DMS53 treated with DMSO at 0.1 percent for 48 hours (cell line): ENCODE data around the gene HSD11B1L.
A peak's percentile ranks its signal among the peaks of the same experiment; 100 is the strongest.
"Not testable (repeated sequence)": the region's sequence is repeated elsewhere in the genome, so short reads cannot be mapped to it uniquely, and the experiment has no call there.

ENCODE experiments used
- DNase-seq: peaks from one replicate; lab custom pipeline; 2025; ENCODE audit not compliant: unreplicated experiment; lab: John Stamatoyannopoulos, UW

Gene HSD11B1L

DNA sequence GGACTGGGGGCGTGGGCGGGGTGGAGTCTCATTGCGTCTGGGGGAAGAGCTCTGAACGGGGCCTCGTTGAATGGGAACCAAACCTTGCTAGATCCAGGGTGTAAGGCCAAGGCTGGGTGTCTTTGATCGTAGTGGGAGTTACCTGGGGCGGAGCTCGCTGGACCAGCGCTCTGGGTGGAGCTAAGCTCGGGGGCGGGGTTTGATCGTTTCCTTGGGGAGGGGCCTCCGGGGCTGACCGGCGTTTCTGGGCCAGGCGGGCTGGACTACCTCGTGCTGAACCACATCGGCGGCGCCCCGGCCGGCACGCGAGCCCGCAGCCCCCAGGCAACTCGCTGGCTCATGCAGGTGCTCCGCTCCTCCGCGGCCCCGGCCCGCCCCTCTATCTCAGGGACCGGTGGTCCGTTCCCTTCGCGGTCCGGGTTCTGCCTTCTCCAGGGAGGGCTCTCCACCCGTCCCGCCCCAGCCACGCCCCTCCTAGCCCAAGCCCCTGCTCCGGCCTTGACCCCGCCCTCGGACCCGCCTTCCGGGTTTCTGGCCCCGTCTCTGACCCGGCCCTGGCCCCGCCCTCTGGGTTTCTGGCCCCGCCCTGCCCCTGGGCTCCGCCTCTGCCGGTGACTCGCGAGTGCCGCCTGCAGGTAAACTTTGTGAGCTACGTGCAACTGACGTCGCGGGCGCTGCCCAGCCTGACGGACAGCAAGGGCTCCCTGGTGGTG, 6.0 kb downstream of the HSD11B1L start:
- DNase-seq: peak; percentile 69

DNA sequence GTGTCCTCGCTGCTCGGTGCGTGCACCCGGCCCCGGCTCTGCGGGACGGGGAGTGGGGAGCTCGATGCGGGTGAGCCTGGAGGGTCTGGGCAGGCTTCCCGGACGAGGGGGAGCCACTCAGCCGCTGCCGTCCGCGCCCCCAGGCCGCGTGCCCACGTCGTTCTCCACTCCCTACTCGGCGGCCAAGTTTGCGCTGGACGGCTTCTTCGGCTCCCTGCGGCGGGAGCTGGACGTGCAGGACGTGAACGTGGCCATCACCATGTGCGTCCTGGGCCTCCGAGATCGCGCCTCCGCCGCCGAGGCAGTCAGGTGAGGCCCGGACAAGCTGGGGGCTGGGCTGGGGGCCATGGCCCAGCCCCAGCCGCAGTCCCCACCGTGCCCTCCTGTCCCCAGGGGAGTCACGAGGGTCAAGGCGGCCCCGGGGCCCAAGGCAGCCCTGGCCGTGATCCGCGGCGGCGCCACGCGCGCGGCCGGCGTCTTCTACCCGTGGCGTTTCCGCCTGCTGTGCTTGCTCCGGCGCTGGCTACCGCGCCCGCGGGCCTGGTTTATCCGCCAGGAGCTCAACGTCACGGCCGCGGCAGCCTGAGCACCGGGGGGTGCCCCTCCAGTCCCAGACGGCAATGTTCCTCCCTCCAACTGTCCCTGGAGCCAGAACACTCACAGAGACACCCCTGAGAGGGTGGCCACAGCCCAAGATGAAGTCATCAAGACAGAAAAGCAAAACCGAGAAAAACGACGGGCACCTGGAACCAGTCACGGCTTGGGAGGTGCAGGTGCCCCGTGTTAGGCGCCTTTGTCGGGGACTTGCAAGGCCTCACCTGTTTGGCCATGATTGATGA, 6.8 kb downstream of the HSD11B1L start:
- no peak for DNase-seq

DNA sequence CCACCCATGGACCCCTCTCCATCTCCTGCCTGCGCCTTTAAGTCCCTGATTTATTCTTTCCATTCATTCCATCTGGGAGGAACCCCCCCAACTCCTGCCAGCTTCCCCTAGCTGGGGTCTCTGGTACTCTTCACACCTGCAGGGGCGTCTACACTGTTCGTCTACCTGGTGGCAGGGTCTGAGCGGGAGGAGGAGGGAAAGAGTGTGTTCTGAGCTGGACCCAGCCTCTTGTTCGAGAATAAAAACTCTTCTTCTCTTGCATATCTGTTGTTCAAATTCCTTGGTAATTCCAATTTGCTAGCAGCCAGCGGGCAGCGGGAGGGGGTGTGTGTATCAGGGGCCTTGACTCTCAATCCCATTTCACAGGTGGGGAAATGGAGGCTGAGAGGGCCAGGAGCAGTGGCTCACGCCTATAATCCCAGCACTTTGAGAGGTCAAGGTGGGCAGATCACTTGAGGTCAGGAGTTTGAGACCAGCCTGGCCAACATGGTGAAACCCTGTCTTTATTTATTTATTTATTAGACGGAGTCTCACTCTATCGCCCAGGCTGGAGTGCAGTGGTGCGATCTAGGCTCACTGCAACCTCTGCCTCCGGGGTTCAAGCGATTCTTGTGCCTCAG, 7.5 kb downstream of the HSD11B1L start:
- not testable (repeated sequence) for DNase-seq

DNA sequence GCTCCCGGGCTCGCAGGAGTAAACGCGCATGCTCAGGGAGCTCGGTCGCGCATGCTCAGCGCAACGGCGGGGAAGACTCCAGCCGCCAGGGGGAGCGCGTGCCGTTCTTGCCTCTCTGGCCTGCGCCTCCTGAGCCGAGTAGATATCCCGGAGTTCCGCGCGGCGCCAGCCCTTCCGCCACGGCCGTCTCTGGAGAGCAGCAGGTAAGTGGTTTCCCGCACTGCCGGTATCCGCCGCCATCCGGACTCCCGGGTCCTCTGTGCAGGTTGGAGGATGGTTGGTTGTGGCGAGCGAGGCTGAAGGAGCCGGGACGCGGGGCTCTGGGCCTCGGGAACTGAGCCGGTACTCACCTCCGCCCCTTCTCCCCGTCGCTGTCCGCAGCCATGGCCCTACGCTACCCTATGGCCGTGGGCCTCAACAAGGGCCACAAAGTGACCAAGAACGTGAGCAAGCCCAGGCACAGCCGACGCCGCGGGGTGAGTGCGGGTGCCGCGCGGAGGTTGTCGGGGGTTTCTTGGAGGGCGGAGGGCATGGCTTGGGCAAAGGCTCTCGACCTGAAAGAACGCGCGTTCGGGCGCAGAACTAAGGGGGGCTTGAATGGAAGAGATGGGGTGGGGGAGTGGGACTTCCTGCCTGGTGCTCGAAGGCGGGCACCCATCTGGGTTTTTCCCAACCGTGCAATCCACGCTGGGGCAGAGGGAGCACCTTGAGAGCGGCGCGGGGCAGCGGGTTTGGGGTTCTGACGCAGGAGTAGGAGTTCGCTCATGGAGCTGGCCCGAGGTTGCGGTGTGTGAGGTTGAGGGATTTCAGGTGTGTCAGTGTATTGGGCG, 9.5 kb downstream of the HSD11B1L start, which contains the start of gene RPL36:
Gene RPL36 (plus strand): TSS at position 171 of the 830 bp plus-strand sequence. CDS start 213 bp downstream, at position 384.
- DNase-seq: peak; percentile 77

DNA sequence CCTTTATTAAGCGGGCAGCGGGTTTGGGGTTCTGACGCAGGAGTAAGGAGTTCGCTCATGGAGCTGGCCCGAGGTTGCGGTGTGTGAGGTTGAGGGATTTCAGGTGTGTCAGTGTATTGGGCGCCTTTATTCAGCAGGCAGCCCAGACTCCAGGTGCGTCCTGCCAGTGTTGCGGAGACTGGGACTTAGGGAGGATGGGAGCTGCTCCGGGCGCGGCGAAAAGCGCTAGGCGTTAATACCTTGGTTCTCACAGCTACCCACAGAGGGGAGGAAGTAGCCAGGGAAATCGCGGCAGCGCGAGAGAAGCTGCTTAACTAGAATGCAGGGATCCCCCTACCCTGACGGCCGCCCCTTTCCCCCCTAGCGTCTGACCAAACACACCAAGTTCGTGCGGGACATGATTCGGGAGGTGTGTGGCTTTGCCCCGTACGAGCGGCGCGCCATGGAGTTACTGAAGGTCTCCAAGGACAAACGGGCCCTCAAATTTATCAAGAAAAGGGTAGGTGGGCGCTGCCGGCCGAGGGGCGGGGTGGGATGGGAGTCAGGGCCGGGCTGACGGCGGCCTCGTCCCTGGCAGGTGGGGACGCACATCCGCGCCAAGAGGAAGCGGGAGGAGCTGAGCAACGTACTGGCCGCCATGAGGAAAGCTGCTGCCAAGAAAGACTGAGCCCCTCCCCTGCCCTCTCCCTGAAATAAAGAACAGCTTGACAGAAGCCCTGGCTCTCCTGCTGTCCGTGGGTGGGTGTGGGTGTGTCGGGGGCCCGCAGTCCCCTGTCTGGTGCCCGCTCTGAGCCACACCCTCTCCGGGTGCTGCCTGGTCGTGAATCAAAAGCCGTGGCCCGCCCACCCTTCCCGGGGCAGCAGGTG, 10.4 kb downstream of the HSD11B1L start:
- DNase-seq: no peak

DNA sequence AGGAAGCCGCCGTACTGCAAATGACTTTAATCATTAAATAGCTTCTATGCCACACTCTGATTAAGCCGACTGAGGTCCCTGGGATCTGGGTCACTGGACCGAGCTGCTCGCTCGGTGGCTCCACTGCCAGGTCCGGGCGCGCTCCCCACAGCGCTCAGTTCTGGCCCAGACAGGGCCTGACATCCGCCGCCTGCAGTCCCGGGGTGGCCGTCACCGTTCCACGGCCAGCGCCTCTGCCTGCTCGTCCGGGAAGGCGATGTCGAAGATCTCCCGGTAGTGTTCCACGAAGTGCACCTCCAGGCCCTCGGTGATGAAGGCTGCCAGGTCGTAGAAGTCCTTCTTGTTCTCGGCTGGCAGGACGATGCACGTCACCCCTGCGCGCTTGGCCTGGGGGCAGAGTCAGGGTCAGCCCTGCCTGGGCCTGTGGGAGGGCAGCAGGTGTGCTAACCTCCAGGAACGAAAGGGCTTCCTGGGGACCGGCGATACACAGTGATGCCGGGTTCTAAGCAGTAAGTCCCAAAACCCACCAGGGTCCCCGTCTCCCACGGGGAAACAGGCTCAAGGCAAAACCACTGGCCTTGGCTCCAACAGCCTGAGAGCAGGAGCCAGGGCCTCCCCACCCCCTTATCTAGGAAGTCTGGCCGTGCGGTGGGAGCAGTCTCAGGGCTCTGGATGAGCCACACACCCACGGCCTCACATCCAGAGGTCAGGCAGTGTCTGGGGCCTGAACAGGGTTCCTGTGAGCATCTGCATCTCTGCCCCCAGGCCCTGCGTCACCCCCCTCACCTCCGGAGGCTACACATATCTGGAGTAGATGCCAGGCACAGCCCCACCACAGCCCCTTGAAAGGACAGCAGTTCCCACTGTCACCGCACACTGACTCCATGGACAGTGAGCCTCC, 11.2 kb downstream of the HSD11B1L start:
- DNase-seq: no peak

DNA sequence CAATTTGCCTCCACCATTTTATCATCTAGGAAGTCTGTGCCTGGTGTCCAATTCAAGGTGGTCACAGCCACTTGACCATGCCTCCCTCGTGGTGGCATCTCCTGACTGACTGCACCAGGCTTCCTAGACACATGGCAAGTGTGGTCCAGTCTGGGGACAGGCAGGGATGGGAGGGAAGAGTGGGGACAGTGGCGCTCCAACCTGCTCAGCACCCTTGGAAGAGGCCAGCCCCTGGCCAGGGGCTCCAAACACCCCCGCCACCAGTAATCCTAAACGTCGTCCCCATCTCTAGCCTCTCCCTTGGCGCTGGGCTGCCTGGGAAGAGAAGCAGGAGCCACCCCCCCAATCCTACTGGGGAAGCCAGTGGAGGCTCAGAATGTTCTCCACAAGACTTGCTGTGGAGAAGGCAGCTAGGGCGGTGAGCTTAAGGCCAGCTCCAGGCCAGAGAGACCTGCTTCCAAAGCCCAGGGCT, 11.9 kb downstream of the HSD11B1L start:
- no peak for DNase-seq

DNA sequence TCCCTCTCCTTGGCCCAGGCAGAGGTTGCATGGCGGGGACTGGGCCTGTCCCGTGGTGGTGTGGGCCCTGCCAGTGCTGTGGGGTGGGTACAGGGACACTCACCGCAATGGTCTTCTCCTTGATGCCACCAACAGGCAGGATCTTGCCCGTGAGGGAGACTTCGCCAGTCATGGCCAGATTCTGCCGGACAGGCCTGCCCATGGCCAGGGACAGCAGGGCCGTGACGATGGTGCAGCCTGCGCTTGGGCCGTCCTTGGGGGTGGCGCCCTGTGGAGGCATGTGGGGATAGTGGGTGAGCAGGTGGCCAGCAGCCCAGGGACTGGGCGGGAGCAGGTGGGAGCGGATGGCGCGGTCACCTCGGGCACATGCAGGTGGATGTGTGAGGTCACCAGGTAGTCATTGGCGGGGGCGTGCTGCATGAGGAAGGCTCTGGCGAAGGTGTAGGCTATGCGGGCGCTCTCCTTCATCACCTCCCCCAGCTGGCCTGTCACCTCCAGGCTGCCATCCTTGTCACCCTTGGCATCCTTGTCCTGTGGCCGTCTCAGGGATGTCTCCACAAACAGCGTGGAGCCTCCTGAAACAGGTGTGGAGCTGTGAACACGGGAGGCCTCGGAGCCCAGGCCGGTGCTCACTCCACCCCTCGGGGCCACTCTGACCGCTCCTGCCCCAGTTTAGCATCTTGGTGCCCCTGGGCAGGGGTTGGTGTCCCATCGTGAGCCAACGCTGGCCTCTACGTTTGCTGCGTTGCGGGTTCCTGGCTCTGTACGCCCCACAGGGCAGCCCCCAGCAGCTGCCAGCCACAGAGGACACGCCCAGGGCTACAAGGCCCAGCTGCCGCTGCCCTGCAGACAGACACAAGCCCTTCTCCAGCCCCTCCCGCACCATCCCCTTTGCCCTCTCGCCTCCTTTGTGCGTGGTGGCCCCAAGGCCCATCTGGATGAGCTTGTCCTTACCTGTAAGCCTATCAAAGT, 12.7 kb downstream of the HSD11B1L start:
- no peak for DNase-seq

DNA sequence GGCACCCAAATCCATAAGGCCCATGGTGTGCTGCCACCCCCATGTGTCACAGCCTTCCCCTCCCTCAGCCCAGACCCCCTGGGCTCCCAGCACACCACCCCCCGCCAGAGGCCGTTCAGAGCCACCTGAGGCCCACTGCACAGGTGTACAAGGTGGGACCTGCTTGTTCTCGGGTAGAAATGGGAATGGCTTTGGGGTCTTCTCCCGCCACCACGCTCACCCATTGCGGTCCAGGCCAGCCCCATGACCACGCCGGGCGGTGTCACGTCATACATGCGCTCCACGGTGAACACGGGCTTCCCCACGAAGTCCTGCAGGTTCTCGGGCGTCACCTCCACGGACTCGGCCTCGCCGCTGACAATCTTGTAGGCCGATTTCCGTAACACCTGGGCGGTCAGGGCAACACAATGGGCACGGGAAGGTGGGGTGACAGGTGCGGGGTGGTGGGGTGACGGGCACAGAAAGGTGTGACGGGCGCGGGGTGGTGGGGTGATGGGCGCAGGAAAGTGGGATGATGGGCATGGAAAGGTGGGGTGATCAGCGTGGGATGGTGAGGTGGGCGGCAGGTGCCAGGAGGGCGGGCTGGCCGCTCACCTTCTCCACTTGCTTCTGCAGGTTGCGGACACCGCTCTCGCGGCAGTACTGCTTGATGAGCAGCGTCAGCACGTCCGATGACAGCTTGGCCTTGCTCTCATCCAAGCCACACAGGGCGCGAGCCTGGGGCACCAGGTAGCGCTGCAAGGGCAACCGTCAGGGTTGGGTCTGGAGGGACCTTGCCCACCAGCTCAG, 13.5 kb downstream of the HSD11B1L start:
- DNase-seq: no peak

DNA sequence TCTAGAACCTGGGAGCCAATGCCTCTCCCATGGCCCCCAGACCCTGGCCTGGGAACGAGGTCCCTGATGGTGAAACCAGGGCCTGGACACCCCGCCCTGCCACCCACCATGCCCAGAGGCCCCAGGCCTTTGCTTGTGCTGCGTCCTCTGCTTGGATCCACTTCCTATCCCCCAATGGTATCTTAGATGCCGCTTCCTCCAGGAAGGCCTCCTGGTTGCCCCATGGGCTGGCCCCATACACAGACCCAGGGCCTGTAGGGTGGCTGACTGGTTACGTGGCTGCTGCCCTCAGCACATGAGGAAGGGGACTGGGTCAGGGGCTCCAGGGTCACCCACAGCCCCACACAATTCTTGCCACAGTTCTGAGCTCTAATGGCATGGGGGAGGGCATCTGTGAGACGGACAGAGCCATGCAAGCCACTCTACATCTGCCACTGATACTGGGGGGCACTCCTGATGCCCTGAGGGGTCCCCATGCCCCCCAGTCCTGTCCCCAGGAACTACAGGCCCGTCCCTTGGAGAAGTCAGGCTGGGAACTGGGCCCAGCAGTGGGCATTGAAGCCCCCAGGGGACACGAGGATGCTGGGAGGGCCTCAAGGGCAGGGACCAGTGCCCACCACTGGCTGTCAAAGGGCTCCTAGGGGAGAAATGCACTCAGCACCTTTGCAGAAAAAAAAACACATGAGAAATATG, 14.3 kb downstream of the HSD11B1L start:
- no peak for DNase-seq

DNA sequence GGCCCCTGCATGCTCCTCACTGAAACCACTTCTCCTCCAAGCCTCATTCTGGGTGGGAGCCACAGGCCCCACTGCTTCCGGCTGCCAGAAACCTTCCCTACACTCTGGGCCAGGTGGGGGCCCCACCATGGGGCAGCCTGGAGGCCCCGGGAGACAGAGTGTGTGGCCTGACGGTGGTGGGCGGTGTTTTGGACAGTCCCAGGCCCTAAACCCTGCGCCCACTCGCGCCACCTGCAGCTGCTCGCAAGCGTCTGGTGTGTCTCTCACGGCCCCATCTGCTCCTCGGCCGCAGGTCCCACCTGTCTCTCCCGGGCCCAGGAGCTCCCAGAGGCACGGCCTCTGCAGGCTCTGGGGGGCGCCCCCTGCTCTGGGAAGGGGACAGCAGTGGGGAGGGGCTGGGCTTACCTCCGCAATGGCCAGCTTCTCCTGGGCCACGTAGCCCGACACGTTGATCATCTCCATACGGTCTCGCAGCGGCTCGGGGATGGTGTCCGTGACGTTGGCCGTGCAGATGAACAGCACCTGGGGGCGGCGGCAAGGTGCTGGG, 14.9 kb downstream of the HSD11B1L start:
- DNase-seq: no peak

DNA sequence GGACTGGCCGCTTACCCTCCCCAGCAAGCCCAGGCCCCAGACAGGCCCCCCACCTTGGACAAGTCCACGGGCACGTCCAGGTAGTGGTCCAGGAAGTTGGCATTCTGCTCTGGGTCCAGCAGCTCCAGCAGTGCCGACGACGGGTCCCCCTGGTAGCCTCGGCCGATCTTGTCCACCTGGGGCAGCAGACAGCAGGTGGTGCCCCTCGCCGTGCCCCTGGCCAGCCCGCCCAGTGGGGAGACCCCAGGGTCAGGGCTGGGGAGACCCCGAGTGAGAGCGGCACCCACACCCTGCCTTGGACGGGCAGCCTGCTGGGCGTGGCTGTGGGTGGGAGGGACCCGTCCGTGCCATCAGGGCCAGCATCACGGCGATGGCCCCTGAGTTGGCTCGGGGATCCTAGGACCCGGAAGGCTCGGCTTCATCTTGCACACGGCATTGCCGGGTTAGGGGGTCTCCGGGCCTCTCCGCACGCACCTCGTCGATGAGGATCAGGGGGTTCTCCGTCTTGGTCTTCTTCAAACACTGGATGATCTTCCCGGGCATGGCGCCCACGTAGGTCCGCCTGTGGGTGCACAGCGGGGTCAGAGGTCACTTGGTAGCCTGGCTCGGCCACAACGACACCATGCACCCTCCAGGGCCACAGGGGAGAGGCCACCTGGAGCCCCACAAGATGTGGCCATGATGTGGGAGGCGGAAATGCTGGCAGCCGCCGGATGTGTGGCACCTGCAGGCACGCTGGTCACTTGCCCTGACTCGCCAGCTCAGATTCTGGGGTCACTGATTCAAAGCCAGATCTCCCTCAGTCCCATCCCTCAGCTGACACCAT, 15.6 kb downstream of the HSD11B1L start:
- DNase-seq: no peak

DNA sequence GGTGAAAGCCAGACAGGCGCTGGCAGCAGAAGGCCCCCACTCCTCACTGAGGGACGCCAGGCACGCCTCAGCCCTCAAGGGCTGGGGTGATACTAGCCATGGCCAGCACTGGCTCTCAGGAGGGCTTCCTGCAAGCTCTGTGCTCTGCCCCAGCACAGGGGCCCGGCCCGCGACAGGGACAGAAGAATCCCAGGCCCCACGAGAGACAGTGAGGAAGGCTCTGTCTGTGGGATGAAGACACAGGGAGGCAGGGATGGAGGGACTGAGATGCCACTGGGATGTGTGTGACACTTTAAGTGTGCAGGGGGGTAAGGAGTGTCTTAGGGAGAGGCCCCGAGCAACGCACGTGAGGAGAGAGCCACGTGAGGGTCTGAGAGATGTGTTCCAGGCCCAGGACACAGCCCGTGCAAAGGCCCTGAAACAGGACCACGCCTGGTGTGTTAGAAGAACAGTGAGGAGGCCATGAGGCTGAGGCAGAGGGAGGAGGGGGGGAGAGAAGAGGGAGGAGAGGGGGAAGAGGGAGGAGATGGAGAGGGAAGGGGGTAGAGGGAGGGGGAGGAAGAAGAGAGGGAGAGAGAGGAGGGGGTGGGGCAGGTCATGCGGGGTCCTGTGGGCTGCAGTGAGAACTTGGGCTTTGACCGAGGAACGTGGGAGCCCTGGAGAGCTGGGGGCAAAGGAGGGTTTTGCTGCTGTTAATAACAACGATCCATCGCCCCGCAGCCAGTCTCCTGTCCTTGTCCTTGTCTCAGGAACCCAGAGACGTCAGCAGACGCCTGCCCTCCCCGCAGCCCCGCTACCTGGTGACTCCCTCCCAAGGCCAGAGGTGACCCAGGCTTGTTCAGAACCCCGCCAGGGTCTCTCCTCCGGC, 16.4 kb downstream of the HSD11B1L start:
- no peak for DNase-seq
